KOPT-K1 (cell line): ENCODE data around the gene IQSEC3.

ENCODE experiments used
- H3K27ac ChIP-seq: fragments of 200-600 bp; sonication (generic); 2 replicates; pipeline ENCODE4 v1.5.1; 2016; ENCODE audit warnings: antibody characterized with exemption, mild to moderate bottlenecking, low read depth, low read length; ENCODE audit not compliant: poor library complexity, severe bottlenecking
- H3K36me3 ChIP-seq: fragments of 200-600 bp; sonication (generic); 2 replicates; pipeline ENCODE4 v1.5.1; 2017; ENCODE audit warnings: antibody characterized with exemption, mild to moderate bottlenecking, low read length, moderate library complexity; ENCODE audit not compliant: insufficient read depth
- H3K9me3 ChIP-seq: fragments of 200-600 bp; sonication (generic); 2 replicates; pipeline ENCODE4 v1.5.1; 2017; ENCODE audit warnings: antibody characterized with exemption, low read length, mild to moderate bottlenecking; ENCODE audit not compliant: insufficient read depth, poor library complexity, severe bottlenecking

Gene IQSEC3

DNA sequence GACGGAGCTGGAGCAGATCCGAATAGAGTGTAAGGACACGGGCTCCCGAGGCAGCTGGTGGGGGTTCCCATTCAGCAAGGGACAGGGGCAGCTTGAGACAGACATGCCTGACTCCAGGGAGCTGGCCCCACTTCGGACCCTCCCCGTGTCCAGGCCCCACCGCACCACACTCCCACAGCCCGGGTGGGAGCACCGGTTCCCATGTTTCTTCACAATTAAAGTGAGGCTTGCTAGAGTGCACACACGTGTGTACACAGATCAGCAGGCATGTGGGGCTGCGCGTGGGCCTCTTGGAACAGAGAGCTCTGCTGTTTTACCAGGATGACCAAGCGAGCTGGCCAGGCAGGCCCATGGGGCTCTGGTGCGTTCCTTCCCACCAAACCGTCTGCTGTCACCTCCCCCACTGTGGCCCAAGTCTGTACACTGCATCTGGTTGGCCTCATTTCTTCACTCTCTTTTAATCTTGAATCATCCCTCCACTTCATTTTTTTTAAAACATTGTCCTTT, 99.3 kb downstream of the IQSEC3 start:
- H3K36me3 ChIP-seq, result no peaks in the 10 kb centered on the region
- H3K9me3 ChIP-seq, result no peaks in the 10 kb centered on the region
- H3K27ac ChIP-seq, result no peak overlapping the region

DNA sequence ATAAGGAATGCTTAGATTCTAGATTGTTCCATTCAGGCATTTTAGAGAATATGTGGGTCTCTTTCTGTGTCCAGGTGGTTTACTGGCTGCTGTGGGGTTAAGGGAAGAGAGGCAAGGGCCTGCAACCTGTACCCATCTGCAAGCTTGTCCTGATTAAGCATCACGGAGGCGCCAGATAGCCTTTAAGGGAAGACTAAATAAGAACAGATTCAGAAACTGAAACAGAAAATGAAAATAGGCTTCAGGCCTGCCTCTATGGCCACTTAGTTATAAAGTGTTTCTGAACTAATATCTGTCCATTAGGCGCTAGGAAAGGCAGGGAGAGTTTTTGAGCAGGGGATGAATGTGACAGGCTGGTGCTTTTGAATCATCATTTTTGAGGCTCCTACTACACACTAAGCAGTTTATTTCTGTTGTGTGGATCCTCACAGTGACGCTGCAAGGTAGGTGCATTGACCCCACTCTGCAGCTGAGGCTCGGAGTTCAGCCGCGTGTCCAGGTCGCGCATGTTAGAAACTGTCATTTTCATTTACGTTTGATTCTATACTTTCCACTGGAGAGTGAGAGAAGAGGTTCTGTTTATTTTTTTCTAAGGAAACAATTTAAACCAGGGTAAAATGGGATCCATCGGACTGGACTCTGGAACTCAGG, 100.0 kb downstream of the IQSEC3 start:
- Histone ChIP-seq H3K36me3 (no peaks in the 10 kb centered on the region), H3K27ac (no peak overlapping the region)

DNA sequence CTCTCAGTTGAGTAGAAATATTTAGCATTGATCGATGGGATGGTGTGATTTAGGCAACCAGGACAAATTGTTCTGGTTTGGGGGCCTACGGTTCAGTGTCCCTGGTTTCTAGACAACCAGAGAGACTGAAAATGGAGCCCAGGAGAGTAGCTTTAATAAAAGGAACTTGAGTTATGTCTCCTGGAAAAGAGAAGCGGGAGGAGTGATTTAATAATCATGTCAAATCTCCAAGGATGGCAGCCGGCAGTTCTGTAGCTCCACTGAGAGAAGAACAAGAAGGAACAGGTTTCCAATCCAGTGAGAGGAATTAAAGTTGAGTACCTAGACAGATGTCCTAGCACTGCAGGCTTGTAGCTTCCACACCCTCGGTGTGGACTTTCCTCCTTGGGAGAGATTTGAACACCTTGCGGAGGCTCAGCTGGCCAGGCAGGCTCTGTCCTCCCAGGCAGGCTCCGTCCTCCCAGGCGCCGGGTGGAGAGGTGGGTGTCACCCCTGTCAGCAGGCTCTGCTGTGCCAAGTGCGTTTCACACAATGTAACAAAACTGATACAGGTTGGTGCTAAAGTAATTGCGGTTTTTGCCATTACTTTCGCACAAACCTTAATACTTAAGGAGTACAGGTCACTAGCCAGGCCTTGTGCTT, 101.5 kb downstream of the IQSEC3 start:
- Histone ChIP-seq H3K36me3 (no peaks in the 10 kb centered on the region), H3K9me3 (no peaks in the 10 kb centered on the region), H3K27ac (no peak overlapping the region)

More for the DNA sequence above, 100.0 kb downstream of the IQSEC3 start:
- H3K9me3 ChIP-seq, result no peaks in the 10 kb centered on the region

DNA sequence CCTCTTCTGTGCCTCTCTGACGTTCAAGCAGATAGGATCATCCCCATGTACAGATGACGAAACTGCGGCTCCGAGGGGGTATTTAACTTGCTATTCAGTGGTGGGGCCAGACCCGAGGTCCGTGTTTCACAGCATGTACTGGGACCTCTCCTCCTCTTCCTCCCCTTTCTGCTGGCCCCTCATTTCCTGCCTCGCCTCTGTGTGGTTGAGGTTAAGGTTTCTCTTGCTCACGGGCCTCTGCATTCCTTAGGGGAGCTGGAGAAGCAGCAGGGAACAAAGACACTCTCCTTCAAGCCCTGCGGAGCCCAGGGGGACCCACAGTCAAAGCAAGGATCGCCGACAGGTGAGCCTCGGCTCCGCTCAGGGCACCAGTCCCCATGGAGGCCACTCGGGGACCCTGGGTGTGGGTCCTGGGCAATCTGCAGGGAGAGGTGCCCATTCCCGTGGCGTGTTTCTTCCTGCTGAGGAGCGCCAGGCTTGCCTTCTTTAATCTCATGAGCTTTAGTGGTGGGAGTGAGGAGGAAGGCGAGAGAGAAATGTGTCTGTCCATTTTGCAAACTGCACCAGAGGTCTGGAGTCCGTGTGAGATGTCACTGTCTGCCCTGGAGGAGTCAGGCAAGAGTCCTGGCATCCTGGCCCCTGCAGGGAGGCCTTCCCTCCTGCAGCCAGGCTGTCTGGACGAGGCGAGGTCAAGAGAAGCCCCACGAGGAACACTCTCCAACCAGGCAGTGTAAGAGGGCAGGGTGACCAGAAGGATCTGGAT, 102.4 kb downstream of the IQSEC3 start:
- Histone ChIP-seq H3K27ac (no peak overlapping the region), H3K36me3 (no peaks in the 10 kb centered on the region), H3K9me3 (no peaks in the 10 kb centered on the region)

GRCh38 chr12:169528-170370, 103.2 kb downstream of the IQSEC3 start:
- Histone ChIP-seq H3K9me3 (no peaks in the 10 kb centered on the region), H3K36me3 (no peaks in the 10 kb centered on the region), H3K27ac (no peak overlapping the region)

DNA sequence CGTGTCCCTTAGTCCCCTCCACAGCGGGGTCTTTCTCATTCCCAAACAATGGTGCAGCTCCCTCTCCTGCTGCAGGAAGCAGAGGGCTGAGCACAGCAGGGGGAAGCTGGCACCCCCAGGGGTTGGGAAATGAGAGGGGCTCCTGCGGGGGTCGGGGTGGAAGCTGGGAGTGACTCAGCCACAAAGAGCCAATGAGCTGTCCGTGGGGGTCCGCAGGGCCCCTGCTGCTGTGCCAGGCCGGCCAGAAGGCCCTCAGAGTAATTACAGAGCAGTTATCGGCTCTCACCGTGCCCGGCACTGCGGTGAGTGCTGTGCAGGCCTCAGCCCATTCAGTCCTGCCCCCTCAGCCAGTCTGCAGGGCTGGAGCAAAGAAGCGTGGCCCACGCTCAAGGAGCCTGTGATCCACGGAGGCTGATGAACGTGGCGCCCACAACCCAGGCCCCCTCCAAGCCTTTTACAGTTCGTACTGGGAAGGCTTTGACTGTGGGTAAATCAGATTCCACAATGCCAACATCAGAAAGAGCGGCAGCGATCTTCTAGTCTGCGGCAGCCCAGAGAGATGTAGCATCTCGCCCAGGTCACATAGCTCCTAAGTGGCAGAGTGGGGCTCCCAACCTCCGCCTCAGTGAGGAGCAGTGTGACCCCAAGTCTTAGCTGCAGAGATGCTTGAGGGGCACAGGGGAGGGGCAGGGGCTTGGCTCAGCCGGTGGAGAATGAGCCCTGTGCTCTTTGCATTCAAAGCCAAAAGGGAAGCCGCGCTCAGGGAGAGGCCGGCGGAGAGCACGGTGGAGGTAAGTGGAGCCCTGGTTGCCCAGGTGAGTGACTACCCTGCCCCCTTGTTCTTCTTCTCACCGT, 104.0 kb downstream of the IQSEC3 start:
- Histone ChIP-seq H3K27ac (no peak overlapping the region), H3K9me3 (no peaks in the 10 kb centered on the region), H3K36me3 (no peaks in the 10 kb centered on the region)

DNA sequence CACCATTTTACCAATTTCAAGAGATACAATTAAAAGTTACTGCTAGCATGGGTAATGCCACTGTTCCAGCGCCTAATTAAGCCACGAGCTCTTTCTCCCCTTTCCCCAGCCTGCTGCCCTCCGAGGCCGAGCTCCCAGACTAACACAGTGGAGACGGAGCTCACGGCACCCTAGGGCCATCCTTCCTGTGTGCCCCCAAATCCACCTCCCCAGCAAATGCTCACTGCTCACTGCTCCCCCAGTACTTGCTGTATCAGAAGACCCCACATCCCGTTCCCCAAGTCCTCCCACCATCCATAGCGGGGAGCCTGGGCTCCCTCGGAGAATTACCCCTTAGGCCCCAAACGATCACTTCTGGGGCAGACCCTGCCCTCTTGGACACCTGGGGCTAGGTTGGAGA, 104.7 kb downstream of the IQSEC3 start:
- Histone ChIP-seq H3K9me3 (no peaks in the 10 kb centered on the region), H3K36me3 (no peaks in the 10 kb centered on the region), H3K27ac (no peak overlapping the region)

- no peak overlapping the region for H3K27ac ChIP-seq
- no peaks in the 10 kb centered on the region for H3K36me3 ChIP-seq
- no peaks in the 10 kb centered on the region for H3K9me3 ChIP-seq
These were observed 105.4 kb downstream of the IQSEC3 start for GRCh38 chr12:171743-172676.

DNA sequence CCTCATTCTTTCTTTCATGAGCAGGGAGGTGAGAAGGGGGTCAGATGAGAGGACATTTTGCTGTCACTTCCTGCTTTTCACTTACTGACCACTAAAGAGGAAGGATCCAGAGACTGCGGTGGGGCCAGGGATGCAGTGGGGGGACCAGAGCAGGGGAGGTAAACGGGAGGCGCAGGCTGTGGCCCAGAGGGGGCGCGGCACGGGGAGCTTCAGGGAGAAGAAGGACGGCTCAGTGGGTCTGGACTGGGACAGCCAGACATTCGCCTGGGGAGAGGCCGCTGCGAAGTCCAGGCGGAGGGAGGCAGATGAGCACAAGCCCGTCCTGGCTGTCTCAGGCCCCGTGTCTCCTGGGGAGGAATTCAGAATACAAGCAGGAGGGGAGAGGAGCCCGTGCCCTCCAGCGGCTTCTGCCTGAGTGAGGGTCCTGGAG, 106.2 kb downstream of the IQSEC3 start:
- H3K27ac ChIP-seq, result no peak overlapping the region

DNA sequence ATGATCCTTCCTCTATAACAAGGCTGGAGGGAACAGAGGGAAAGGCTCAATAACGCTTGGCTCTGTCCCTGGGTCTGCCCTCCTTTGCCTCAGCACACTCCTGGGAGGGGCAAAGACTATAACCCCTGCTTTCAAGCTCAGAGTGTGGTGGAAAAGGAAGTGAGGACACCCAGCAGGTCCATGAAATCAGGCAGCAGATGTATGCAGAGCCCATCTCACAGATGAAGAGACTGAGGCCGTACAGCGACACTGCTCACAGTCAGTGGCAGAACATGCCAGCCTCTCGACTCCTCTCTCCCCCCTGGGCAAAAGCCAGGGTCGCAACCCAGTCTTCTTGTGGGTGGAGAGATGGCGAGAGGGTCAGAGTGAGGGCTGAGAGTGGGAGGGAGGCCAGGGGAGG, 107.6 kb downstream of the IQSEC3 start:
- H3K27ac ChIP-seq, result no peak overlapping the region
- no peaks in the 10 kb centered on the region for H3K9me3 ChIP-seq
- no peaks in the 10 kb centered on the region for H3K36me3 ChIP-seq

More for the DNA sequence above, 106.2 kb downstream of the IQSEC3 start:
- no peaks in the 10 kb centered on the region for H3K9me3 ChIP-seq
- no peaks in the 10 kb centered on the region for H3K36me3 ChIP-seq

DNA sequence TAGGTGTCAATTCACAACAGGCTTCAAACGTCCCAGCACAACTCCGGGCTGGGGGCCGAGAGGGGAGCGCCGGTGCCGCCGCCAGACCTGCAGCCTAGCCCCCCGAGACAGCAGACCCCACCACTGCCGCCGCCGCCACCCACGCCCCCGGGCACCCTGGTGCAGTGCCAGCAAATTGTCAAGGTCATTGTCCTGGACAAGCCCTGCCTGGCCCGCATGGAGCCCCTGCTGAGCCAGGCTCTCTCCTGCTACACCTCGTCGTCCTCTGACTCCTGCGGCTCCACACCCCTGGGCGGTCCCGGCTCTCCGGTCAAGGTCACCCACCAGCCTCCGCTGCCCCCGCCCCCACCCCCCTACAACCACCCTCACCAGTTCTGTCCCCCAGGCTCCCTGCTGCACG, 108.0 kb downstream of the IQSEC3 start:
- no peaks in the 10 kb centered on the region for H3K36me3 ChIP-seq
- no peaks in the 10 kb centered on the region for H3K9me3 ChIP-seq
- no peak overlapping the region for H3K27ac ChIP-seq

DNA sequence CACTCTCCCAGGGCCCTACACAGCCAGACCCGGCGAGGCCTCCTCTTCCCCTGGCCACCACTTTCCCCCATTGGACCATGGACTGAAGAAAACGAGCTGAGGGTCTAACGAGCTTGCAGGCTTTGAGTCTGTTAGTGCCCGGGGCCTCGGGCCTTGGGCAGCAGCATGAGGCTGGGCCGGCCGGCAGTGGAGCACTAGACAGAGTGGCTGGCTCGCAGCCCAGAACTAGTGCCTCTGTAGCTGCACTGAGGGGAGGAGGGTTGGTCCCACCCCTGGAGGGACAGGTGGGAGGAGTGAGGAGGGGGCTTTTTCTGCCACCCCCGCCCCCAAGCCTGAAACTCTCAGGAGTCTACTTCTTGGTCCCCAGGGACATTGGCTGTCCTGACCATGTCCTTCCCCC, 108.7 kb downstream of the IQSEC3 start:
- Histone ChIP-seq H3K9me3 (no peaks in the 10 kb centered on the region), H3K27ac (no peak overlapping the region), H3K36me3 (no peaks in the 10 kb centered on the region)

- H3K27ac ChIP-seq, result no peak overlapping the region
- no peaks in the 10 kb centered on the region for H3K9me3 ChIP-seq
- H3K36me3 ChIP-seq, result no peaks in the 10 kb centered on the region
These were observed 109.2 kb downstream of the IQSEC3 start for GRCh38 chr12:175759-176158.
